Esophagus squamous epithelium (tissue), 4 donors: ENCODE data around the gene ZNF398.

ENCODE experiments used
- POLR2A ChIP-seq, 4 donors: fragments of 450-650 bp; IDR thresholded peaks; one replicate each; pipeline ENCODE4 v1.6.1; 2017; ENCODE audit warnings: antibody characterized with exemption in 4 of 4, mild to moderate bottlenecking in 4 of 4, moderate library complexity in 3 of 4
- TF ChIP-seq, protein P1 (sequence below), 6 experiments: fragments of 450-650 bp in 4 of 6; fragments of 200-600 bp in 2 of 6; sonication (generic) in 2 of 6; IDR thresholded peaks; one replicate each; pipeline ENCODE4 v1.5.1; 2016 to 2019; ENCODE audit warnings: antibody characterized with exemption in 6 of 6, mild to moderate bottlenecking in 4 of 6, moderate library complexity in 4 of 6

DNA sequence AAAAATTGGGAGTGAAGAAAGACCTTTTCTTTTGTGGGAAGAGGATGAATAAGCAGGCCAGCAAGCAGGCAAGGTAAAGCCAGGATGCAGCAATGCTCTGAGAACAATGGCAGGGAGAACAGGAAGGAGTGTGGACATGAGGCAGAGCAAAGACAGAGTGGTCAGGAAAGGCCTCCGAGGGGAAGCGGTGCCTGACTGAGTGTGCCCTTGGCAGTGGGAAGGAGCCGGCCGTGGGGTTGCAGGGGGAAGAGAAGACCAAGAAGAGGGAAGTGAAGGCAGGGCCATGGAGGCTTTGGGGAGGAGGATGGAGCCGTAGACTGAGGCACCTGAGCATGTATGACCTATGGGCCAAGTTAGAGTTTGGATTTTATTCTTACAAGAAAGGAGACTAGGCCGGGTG lies 70.3 kb downstream of the ZNF398 start:
- TF ChIP-seq, protein P1, sequence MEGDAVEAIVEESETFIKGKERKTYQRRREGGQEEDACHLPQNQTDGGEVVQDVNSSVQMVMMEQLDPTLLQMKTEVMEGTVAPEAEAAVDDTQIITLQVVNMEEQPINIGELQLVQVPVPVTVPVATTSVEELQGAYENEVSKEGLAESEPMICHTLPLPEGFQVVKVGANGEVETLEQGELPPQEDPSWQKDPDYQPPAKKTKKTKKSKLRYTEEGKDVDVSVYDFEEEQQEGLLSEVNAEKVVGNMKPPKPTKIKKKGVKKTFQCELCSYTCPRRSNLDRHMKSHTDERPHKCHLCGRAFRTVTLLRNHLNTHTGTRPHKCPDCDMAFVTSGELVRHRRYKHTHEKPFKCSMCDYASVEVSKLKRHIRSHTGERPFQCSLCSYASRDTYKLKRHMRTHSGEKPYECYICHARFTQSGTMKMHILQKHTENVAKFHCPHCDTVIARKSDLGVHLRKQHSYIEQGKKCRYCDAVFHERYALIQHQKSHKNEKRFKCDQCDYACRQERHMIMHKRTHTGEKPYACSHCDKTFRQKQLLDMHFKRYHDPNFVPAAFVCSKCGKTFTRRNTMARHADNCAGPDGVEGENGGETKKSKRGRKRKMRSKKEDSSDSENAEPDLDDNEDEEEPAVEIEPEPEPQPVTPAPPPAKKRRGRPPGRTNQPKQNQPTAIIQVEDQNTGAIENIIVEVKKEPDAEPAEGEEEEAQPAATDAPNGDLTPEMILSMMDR (IDR thresholded peaks at IDR 0.05) = no peak
- no peak for TF ChIP-seq POLR2A (IDR thresholded peaks at IDR 0.05)
